Hypothalamus (tissue), 51 donors: ENCODE results near the gene MTHFD1L.

Experiments
- DNase-seq, 51 donors: peaks; one replicate each; lab custom pipeline; 2025; lab: John Stamatoyannopoulos, UW

MTHFD1L gene

GRCh38 chr6:151139524-151139923, 274.0 kb downstream of the MTHFD1L start:
- DNase-seq: no peak

- no peak for DNase-seq
These were observed 275.3 kb downstream of the MTHFD1L start for GRCh38 chr6:151140767-151141166.

- no peak for DNase-seq
These were observed 276.2 kb downstream of the MTHFD1L start for GRCh38 chr6:151141685-151142084.

GRCh38 chr6:151142676-151143075, 277.2 kb downstream of the MTHFD1L start:
- DNase-seq: no peak

GRCh38 chr6:151143337-151143736, 277.8 kb downstream of the MTHFD1L start:
- DNase-seq: no peak

GRCh38 chr6:151143806-151144205, 278.3 kb downstream of the MTHFD1L start:
- DNase-seq: no peak

GRCh38 chr6:151147118-151147832, 281.8 kb downstream of the MTHFD1L start:
- DNase-seq: no peak

- DNase-seq: no peak
These were observed 282.6 kb downstream of the MTHFD1L start for GRCh38 chr6:151148111-151148510.

- no peak for DNase-seq
These were observed 284.3 kb downstream of the MTHFD1L start for GRCh38 chr6:151149793-151150192.
